Loucy (cell line): ENCODE measurements around the gene NBPF9.
A peak's percentile ranks its signal among the peaks of the same experiment; 100 is the strongest.
"Not testable (repeated sequence)": the region's sequence is repeated elsewhere in the genome, so short reads cannot be mapped to it uniquely, and the experiment has no call there.

Source experiments
- H2AFZ ChIP-seq: fragments of 200-600 bp; sonication (generic); 2 replicates; pipeline ENCODE4 v1.6.0; 2016; ENCODE audit warnings: antibody characterized with exemption, mild to moderate bottlenecking, low read length, moderate library complexity
- H3F3A ChIP-seq: fragments of 200-600 bp; 2 replicates; pipeline ENCODE4 v1.6.0; 2016; ENCODE audit warnings: antibody characterized with exemption, low read depth, mild to moderate bottlenecking
- H3K27me3 ChIP-seq: fragments of 200-600 bp; sonication (generic); 2 replicates; pipeline ENCODE4 v1.6.1; 2014; ENCODE audit warnings: low read length, mild to moderate bottlenecking; ENCODE audit not compliant: insufficient read depth, poor library complexity, severe bottlenecking
- H3K36me3 ChIP-seq: fragments of 200-600 bp; sonication (generic); 2 replicates; pipeline ENCODE4 v1.6.1; 2016; ENCODE audit warnings: low read length; ENCODE audit not compliant: insufficient read depth
- H3K4me1 ChIP-seq: fragments of 200-600 bp; sonication (generic); 2 replicates; pipeline ENCODE4 v1.5.1; 2014; ENCODE audit warnings: low read length, mild to moderate bottlenecking; ENCODE audit not compliant: insufficient read depth, poor library complexity, severe bottlenecking
- H3K4me2 ChIP-seq: fragments of 200-600 bp; sonication (generic); 2 replicates; pipeline ENCODE4 v1.6.0; 2014; ENCODE audit warnings: antibody characterized with exemption, low read length, low read depth, mild to moderate bottlenecking; ENCODE audit not compliant: poor library complexity, severe bottlenecking
- H3K4me3 ChIP-seq: fragments of 200-600 bp; sonication (generic); 2 replicates; pipeline ENCODE4 v1.5.1; 2014; ENCODE audit warnings: low read length, mild to moderate bottlenecking, mixed read lengths; ENCODE audit not compliant: poor library complexity, severe bottlenecking
- H3K79me2 ChIP-seq: fragments of 200-600 bp; sonication (generic); 2 replicates; pipeline ENCODE4 v1.6.1; 2014; ENCODE audit warnings: low read length; ENCODE audit not compliant: insufficient read depth
- H3K9ac ChIP-seq: fragments of 200-600 bp; sonication (generic); 2 replicates; pipeline ENCODE4 v1.6.0; 2014; ENCODE audit warnings: mild to moderate bottlenecking, low read depth, low read length, moderate library complexity; ENCODE audit not compliant: poor library complexity, severe bottlenecking
- H3K9me2 ChIP-seq: fragments of 200-600 bp; sonication (generic); replicated peaks from 2 replicates; pipeline ENCODE4 v1.6.1; 2016; ENCODE audit warnings: low read depth, low read length, mixed read lengths
- H3K9me3 ChIP-seq: fragments of 200-600 bp; sonication (generic); 2 replicates; pipeline ENCODE4 v1.6.1; 2014; ENCODE audit warnings: mild to moderate bottlenecking, antibody characterized with exemption, low read length, low read depth; ENCODE audit not compliant: insufficient read depth
- H4K20me1 ChIP-seq: fragments of 200-600 bp; sonication (generic); 2 replicates; pipeline ENCODE4 v1.6.0; 2014; ENCODE audit warnings: antibody characterized with exemption, low read length, mild to moderate bottlenecking; ENCODE audit not compliant: insufficient read depth, poor library complexity, severe bottlenecking

Gene NBPF9

GRCh38 chr1:149103109-149104081 lies at the start of gene NBPF9:
TSS of gene NBPF9 (minus strand) at chr1:149103551. CDS start at chr1:149082139, 21,412 bp downstream.
- Histone ChIP-seq H3K4me3 (peak within 1 kb of the TSS; percentile 61), H2AFZ (peak within 1 kb of the TSS; percentile 49; the same call in 1 of the 2 replicates)
- H3K4me2 ChIP-seq, H4K20me1 ChIP-seq, H3K9ac ChIP-seq, H3K36me3 ChIP-seq, H3K9me3 ChIP-seq, H3F3A ChIP-seq, H3K4me1 ChIP-seq, H3K79me2 ChIP-seq, H3K9me2 ChIP-seq, H3K27me3 ChIP-seq: not testable (repeated sequence)

- H3K9me3 ChIP-seq, H3K9ac ChIP-seq, H4K20me1 ChIP-seq, H3K9me2 ChIP-seq, H3K27me3 ChIP-seq, H3K36me3 ChIP-seq, H3K4me2 ChIP-seq, H3K4me1 ChIP-seq, H2AFZ ChIP-seq, H3K4me3 ChIP-seq, H3F3A ChIP-seq, H3K79me2 ChIP-seq: not testable (repeated sequence)
These were observed 46.6 kb upstream of the NBPF9 start for GRCh38 chr1:149149909-149150308.

- H3F3A ChIP-seq, H3K9me2 ChIP-seq, H3K4me1 ChIP-seq, H3K9me3 ChIP-seq, H4K20me1 ChIP-seq, H2AFZ ChIP-seq, H3K4me3 ChIP-seq, H3K79me2 ChIP-seq, H3K4me2 ChIP-seq, H3K27me3 ChIP-seq, H3K36me3 ChIP-seq, H3K9ac ChIP-seq: not testable (repeated sequence)
These were observed 34.2 kb upstream of the NBPF9 start for GRCh38 chr1:149137585-149137984.

GRCh38 chr1:149130938-149131337 lies 27.6 kb upstream of the NBPF9 start:
- H3K4me3 ChIP-seq, H3K9me2 ChIP-seq, H2AFZ ChIP-seq, H4K20me1 ChIP-seq, H3K4me2 ChIP-seq, H3K79me2 ChIP-seq, H3K9me3 ChIP-seq, H3K4me1 ChIP-seq, H3F3A ChIP-seq, H3K27me3 ChIP-seq, H3K36me3 ChIP-seq, H3K9ac ChIP-seq: not testable (repeated sequence)

- not testable (repeated sequence) for H3K9me2 ChIP-seq, H3K4me2 ChIP-seq, H3K79me2 ChIP-seq, H4K20me1 ChIP-seq, H3K9ac ChIP-seq, H3K27me3 ChIP-seq, H3K4me1 ChIP-seq, H3K4me3 ChIP-seq, H3K36me3 ChIP-seq, H3K9me3 ChIP-seq, H3F3A ChIP-seq, H2AFZ ChIP-seq
These were observed 25.9 kb upstream of the NBPF9 start for GRCh38 chr1:149129245-149129644.

- H3K4me2 ChIP-seq, H3K27me3 ChIP-seq, H3K79me2 ChIP-seq, H2AFZ ChIP-seq, H3K4me3 ChIP-seq, H3K9me2 ChIP-seq, H3K36me3 ChIP-seq, H3K9ac ChIP-seq, H3K9me3 ChIP-seq, H3F3A ChIP-seq, H4K20me1 ChIP-seq, H3K4me1 ChIP-seq: not testable (repeated sequence)
These were observed 23.3 kb upstream of the NBPF9 start for GRCh38 chr1:149126555-149127145.

- not testable (repeated sequence) for H3K9me2 ChIP-seq, H3K36me3 ChIP-seq, H4K20me1 ChIP-seq, H2AFZ ChIP-seq, H3K4me2 ChIP-seq, H3K9me3 ChIP-seq, H3K4me1 ChIP-seq, H3K27me3 ChIP-seq, H3K4me3 ChIP-seq, H3K79me2 ChIP-seq, H3F3A ChIP-seq, H3K9ac ChIP-seq
These were observed 20.9 kb upstream of the NBPF9 start for GRCh38 chr1:149123948-149124926.
